KMS-11 (cell line): ENCODE data around the gene RXRA.

ENCODE experiments used
- H2AFZ ChIP-seq: fragments of 200-600 bp; sonication (generic); 2 replicates; pipeline ENCODE4 v1.6.1; 2016; ENCODE audit warnings: antibody characterized with exemption, mixed run types, low read depth
- H3K27ac ChIP-seq: fragments of 200-600 bp; sonication (generic); 2 replicates; pipeline ENCODE4 v1.6.1; 2016; ENCODE audit warnings: mild to moderate bottlenecking, mixed run types
- H3K27me3 ChIP-seq: fragments of 200-600 bp; sonication (generic); 2 replicates; pipeline ENCODE4 v1.6.1; 2017; ENCODE audit warnings: mild to moderate bottlenecking, low read depth, mixed run types, moderate library complexity; ENCODE audit not compliant: insufficient read depth
- H3K36me3 ChIP-seq: fragments of 200-600 bp; sonication (generic); 2 replicates; pipeline ENCODE4 v1.6.1; 2017; ENCODE audit warnings: mild to moderate bottlenecking, mixed run types; ENCODE audit not compliant: insufficient read depth
- H3K4me1 ChIP-seq: fragments of 200-600 bp; sonication (generic); 2 replicates; pipeline ENCODE4 v1.6.1; 2016; ENCODE audit warnings: mild to moderate bottlenecking, low read depth, mixed run types; ENCODE audit not compliant: poor library complexity, severe bottlenecking
- H3K4me2 ChIP-seq: fragments of 200-600 bp; sonication (generic); 2 replicates; pipeline ENCODE4 v1.7.0; 2016; ENCODE audit warnings: mild to moderate bottlenecking, mixed run types
- H3K4me3 ChIP-seq: fragments of 200-600 bp; sonication (generic); IDR thresholded peaks from 2 replicates; pipeline ENCODE4 v1.6.1; 2017; ENCODE audit warnings: low read depth, low read length, mixed read lengths; ENCODE audit not compliant: insufficient read depth
- H3K79me2 ChIP-seq: fragments of 200-600 bp; sonication (generic); 2 replicates; pipeline ENCODE4 v1.6.1; 2016; ENCODE audit warnings: low read depth, mixed run types; ENCODE audit not compliant: insufficient read depth
- H3K9ac ChIP-seq: fragments of 200-600 bp; sonication (generic); 2 replicates; pipeline ENCODE4 v1.6.1; 2016; ENCODE audit warnings: mild to moderate bottlenecking, mixed run types
- H4K20me1 ChIP-seq: fragments of 200-600 bp; sonication (generic); 2 replicates; pipeline ENCODE4 v1.6.1; 2016; ENCODE audit warnings: mild to moderate bottlenecking, mixed run types; ENCODE audit not compliant: insufficient read depth
- TF ChIP-seq, protein P1 (sequence below): fragments of 200-600 bp; sonication (generic); conservative IDR thresholded peaks from 2 replicates; pipeline ENCODE4 v1.6.1; 2017; ENCODE audit warnings: low read depth, mild to moderate bottlenecking, antibody characterized with exemption, low read length, moderate library complexity, mixed read lengths

The RXRA gene

DNA sequence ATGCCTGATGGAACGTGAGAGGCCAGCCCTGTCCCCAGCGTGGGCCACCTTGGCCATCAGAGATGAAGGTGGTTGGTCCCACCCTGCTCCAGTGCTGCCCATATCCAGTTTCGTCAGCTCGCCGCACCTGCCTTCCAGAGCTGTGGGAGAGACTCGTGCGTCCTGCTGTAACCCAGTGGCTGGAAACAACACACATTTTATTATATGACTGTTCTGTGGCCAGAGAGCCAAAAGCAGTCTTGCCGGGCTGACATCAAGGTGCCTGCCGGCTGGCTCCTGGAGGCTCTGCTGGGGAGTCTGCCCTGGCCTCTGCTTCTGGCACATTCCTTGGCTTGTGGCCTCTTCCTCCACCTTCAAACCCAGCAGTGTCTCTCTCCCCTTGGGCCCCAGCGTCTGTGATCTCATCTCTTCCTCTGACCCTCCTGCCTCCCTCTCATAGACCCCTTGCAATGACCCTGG lies 94.7 kb downstream of the RXRA start:
- Histone ChIP-seq H3K4me2 (no peak overlapping the region), H3K79me2 (no peaks in the 10 kb centered on the region), H3K36me3 (no peaks in the 10 kb centered on the region), H3K9ac (no peak overlapping the region), H3K27ac (no peak overlapping the region), H3K4me3 (no peak overlapping the region), H3K4me1 (no peaks in the 10 kb centered on the region), H2AFZ (no peak overlapping the region), H4K20me1 (no peaks in the 10 kb centered on the region), H3K27me3 (no peaks in the 10 kb centered on the region)
- TF ChIP-seq, protein P1, sequence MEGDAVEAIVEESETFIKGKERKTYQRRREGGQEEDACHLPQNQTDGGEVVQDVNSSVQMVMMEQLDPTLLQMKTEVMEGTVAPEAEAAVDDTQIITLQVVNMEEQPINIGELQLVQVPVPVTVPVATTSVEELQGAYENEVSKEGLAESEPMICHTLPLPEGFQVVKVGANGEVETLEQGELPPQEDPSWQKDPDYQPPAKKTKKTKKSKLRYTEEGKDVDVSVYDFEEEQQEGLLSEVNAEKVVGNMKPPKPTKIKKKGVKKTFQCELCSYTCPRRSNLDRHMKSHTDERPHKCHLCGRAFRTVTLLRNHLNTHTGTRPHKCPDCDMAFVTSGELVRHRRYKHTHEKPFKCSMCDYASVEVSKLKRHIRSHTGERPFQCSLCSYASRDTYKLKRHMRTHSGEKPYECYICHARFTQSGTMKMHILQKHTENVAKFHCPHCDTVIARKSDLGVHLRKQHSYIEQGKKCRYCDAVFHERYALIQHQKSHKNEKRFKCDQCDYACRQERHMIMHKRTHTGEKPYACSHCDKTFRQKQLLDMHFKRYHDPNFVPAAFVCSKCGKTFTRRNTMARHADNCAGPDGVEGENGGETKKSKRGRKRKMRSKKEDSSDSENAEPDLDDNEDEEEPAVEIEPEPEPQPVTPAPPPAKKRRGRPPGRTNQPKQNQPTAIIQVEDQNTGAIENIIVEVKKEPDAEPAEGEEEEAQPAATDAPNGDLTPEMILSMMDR, result no peak

DNA sequence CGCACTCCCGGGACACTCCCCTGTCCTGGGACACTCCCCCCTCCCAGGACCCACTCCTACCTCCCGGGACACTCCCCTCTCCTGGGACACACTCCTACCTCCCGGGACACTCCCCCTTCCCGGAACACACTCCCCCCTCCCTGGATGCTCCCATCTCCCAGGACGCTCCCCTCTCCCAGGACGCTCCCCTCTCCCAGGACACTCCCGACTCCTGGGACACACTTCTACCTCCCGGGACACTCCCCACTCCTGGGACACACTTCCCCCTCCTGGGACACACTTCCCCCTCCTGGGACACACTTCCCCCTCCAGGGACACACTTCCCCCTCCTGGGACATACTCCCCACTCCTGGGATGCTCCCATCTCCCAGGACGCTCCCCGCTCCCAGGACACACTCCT lies 95.6 kb downstream of the RXRA start:
- H3K27ac ChIP-seq, result no peak overlapping the region
- no peak overlapping the region for H3K4me3 ChIP-seq
- peaks cover 5% of the 10 kb centered on the region for H3K4me1 ChIP-seq
- H3K4me2 ChIP-seq, result no peak overlapping the region
- H3K9ac ChIP-seq, result no peak overlapping the region
- H3K36me3 ChIP-seq, result no peaks in the 10 kb centered on the region
- H2AFZ ChIP-seq, result no peak overlapping the region
- H3K79me2 ChIP-seq, result no peaks in the 10 kb centered on the region
- TF ChIP-seq, protein P1, result no peak
- no peaks in the 10 kb centered on the region for H3K27me3 ChIP-seq
- H4K20me1 ChIP-seq, result no peaks in the 10 kb centered on the region

DNA sequence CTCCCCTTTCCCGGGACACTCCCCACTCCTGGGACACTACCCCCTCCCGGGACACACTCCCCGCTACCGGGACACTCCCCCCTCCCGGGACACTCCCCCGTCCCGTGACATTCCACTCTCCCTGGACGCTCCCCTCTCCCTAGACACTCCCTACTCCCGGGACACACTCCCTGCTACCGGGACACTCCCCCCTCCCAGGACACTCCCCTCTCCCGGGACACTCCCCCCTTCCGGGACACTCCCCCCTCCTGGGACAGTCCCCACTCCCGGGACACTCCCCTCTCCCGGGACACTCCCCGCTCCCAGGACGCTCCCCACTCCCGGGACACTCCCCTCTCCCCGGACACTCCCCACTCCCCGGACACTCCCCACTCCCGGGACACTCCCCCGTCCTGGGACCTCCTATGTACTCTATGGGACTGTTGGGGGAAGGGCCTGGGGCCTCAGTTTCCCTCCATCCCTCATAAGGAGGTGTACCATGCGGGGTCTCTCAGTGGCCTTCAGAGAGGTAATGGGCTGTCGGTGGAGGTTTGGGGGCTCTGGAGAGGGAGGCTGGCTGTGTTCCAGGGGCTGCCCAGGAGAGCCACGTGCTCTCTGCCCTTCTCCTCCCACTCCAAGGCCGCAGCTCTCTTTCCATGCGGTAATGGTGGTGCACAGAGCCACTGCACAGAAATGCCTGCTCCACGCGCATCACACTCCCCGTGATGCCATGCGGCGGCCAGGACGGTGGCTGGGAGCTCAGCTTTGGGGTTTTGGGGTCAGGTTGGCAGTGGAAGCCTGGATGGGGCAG lies 96.2 kb downstream of the RXRA start:
- H3K4me1 ChIP-seq, result peaks cover 11% of the 10 kb centered on the region
- no peaks in the 10 kb centered on the region for H4K20me1 ChIP-seq
- H3K27ac ChIP-seq, result no peak overlapping the region
- no peaks in the 10 kb centered on the region for H3K36me3 ChIP-seq
- H2AFZ ChIP-seq, result no peak overlapping the region
- H3K4me3 ChIP-seq, result no peak overlapping the region
- TF ChIP-seq, protein P1, result no peak
- H3K4me2 ChIP-seq, result no peak overlapping the region
- no peaks in the 10 kb centered on the region for H3K27me3 ChIP-seq
- no peaks in the 10 kb centered on the region for H3K79me2 ChIP-seq
- no peak overlapping the region for H3K9ac ChIP-seq

DNA sequence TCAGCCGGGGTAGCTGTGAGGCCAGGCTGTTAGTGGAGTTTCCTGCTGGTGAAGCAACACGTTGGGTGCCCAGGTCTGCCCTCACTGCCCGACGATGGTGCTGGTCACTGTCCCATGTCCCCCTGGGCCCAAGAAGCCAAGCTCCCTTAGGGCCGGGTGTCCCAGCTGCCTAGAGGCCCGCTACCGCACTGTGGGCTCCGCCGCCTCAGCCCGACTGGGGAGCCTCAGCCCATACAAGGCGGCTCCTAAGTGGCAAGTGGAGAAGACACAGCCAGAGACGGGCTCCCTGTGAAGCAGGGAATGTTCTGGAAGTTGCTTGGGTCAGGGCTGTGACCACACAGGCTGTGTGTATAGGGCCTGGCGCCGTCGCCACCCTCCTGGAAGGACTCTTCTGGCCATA lies 96.9 kb downstream of the RXRA start:
- no peaks in the 10 kb centered on the region for H3K36me3 ChIP-seq

More for the DNA sequence above, 96.9 kb downstream of the RXRA start:
- H2AFZ ChIP-seq, result no peak overlapping the region
- H3K9ac ChIP-seq, result no peak overlapping the region
- TF ChIP-seq, protein P1, result no peak
- peaks cover 16% of the 10 kb centered on the region for H3K4me1 ChIP-seq
- no peak overlapping the region for H3K27ac ChIP-seq
- no peaks in the 10 kb centered on the region for H3K27me3 ChIP-seq
- no peaks in the 10 kb centered on the region for H3K79me2 ChIP-seq
- no peak overlapping the region for H3K4me2 ChIP-seq
- H3K4me3 ChIP-seq, result no peak overlapping the region
- H4K20me1 ChIP-seq, result no peaks in the 10 kb centered on the region
